AG10803 (cell line): ENCODE data around the gene TASOR.
"Not testable (repeated sequence)": the region's sequence is repeated elsewhere in the genome, so short reads cannot be mapped to it uniquely, and the experiment has no call there.

Source experiments
- DNase-seq: peaks from one replicate; pipeline ENCODE4 v3.0.0; 2010; ENCODE audit warnings: low read depth
- H3K4me3 ChIP-seq: 2 replicates; pipeline ENCODE4 v1.5.1; 2011; ENCODE audit warnings: mild to moderate bottlenecking, low read length, control low read depth
- TF ChIP-seq, protein P1 (sequence below): conservative IDR thresholded peaks from 2 replicates; pipeline ENCODE4 v1.5.1; 2011; ENCODE audit warnings: mild to moderate bottlenecking, low read length, control low read depth, inconsistent platforms

TASOR gene, protein sequence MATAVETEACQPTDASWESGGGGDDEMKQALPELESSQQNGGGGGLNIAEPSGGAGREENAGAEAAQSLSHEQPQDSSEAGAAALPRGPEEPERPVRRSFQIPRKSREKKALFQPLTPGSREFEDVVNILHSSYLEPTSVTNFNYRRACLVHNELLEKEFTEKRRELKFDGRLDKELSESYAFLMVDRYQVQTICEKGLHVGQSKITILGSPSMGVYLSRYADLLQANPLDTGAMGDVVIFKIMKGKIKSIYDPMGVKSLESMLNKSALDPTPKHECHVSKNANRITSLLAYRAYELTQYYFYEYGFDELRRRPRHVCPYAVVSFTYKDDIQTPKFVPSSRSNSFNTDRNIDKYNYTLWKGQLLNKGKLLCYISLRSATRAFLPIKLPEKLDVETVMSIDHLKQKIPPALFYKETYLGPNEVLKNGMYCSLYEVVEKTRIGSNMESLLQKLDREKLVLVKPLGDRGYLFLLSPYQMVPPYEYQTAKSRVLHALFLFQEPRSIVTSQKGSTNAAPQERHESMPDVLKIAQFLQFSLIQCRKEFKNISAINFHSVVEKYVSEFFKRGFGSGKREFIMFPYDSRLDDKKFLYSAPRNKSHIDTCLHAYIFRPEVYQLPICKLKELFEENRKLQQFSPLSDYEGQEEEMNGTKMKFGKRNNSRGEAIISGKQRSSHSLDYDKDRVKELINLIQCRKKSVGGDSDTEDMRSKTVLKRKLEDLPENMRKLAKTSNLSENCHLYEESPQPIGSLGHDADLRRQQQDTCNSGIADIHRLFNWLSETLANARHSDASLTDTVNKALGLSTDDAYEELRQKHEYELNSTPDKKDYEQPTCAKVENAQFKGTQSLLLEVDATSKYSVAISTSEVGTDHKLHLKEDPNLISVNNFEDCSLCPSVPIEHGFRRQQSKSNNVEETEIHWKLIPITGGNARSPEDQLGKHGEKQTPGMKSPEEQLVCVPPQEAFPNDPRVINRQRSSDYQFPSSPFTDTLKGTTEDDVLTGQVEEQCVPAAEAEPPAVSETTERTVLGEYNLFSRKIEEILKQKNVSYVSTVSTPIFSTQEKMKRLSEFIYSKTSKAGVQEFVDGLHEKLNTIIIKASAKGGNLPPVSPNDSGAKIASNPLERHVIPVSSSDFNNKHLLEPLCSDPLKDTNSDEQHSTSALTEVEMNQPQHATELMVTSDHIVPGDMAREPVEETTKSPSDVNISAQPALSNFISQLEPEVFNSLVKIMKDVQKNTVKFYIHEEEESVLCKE (N-terminal part only)

DNA sequence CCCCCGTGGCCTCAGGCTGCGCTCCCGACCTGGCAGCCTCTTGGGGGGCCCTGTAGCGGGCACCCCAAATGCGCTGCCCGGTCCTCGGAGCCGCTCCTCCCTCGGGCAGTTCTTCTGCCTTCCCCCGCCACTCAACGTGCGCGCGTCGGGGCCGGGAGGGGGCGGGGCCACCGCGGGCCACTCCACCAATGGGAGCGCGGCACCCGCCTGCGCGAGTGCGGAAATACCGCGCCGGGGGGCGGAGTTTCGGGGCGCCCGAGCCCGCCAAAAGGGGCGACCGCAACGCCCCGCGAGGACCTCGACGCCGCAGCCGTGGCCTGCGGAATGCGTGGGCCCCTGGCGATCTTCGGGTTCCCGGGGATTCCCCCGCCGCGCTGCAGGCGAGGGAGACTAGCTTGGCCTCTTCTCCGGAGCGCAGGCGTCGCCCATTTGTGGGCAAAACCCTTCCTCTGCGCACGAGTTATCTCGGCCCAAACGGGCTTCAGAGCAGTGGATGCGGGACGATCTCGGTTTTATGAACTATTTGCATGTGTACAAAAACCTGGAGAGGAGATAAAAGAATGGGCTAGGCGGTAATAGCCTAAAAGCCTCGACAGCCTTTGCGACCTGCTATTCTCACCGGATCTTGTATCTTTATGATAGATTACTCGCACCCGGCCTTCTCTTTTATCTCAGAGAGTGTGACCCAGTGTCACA, at the start of gene TASOR:
TSS of gene TASOR (minus strand) at position 144 of the 696 bp plus-strand sequence. CDS start 259 bp downstream, outside the sequence.
- TF ChIP-seq, protein P1, sequence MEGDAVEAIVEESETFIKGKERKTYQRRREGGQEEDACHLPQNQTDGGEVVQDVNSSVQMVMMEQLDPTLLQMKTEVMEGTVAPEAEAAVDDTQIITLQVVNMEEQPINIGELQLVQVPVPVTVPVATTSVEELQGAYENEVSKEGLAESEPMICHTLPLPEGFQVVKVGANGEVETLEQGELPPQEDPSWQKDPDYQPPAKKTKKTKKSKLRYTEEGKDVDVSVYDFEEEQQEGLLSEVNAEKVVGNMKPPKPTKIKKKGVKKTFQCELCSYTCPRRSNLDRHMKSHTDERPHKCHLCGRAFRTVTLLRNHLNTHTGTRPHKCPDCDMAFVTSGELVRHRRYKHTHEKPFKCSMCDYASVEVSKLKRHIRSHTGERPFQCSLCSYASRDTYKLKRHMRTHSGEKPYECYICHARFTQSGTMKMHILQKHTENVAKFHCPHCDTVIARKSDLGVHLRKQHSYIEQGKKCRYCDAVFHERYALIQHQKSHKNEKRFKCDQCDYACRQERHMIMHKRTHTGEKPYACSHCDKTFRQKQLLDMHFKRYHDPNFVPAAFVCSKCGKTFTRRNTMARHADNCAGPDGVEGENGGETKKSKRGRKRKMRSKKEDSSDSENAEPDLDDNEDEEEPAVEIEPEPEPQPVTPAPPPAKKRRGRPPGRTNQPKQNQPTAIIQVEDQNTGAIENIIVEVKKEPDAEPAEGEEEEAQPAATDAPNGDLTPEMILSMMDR, result no peak

DNA sequence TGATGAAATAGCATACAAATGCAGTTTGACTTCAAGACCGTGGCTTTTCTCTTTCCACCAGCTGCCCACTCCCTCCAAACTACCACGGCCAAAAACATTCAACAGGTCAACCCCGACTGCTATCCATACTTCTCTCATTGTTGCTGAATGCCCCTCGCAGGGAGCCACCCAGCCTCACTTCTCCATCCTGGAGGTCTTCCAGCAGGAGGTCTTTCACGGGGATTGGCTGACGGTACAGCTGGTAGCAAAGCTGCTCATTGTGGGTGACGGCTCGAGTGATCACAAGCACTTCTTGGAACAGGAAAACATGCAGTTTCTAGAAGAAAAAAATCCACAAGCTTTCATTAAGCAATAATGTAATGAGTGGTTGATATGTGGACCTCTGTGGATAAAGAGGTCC, 49.0 kb upstream of the TASOR start:
- H3K4me3 ChIP-seq, result no peak overlapping the region
- no peak for DNase-seq
- TF ChIP-seq, protein P1, result no peak

More for the DNA sequence above, at the start of gene TASOR:
- DNase-seq, result peak; percentile 77
- H3K4me3 ChIP-seq, result peak within 1 kb of the TSS; percentile 79

DNA sequence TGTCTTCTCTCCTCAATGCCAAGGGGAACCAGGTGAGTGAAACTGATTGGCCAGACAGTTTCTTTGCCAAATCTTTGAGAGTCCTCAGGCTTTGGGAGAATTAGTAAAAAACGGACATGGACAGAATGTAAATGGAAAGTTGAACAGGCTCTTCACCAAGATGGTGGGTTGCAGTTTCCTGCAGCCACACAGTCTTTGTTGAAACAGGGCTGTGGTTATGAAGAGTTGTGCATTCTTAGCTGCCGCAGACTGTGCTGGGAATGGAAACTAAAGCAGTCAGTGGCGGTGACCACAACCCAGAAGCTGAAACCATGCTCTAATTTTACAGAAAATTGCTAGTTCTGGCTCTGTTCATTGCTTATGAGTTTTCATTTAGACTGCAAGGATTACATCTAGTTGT, 42.1 kb upstream of the TASOR start:
- no peak for DNase-seq
- TF ChIP-seq, protein P1, result no peak
- H3K4me3 ChIP-seq, result no peak overlapping the region

DNA sequence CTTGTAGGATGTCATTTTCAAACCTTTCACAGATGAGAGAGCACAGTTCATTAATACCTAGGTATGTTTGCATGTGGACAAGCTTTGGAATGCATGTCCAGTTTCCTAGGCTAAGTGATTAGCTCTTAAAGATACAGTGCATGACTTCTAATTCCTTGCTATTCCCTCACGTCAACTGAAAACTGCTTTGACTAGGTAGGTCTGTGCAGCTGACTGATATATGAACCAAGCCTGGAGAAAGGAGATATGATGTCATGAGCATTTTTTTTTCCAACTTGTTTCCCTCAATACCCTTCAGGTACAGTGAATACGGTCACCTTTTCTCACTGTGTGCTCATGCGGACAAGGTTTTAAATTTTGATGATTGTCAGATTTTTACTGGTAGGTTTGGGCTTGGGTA, 41.6 kb upstream of the TASOR start:
- no peak for DNase-seq
- TF ChIP-seq, protein P1, result no peak
- no peak overlapping the region for H3K4me3 ChIP-seq

DNA sequence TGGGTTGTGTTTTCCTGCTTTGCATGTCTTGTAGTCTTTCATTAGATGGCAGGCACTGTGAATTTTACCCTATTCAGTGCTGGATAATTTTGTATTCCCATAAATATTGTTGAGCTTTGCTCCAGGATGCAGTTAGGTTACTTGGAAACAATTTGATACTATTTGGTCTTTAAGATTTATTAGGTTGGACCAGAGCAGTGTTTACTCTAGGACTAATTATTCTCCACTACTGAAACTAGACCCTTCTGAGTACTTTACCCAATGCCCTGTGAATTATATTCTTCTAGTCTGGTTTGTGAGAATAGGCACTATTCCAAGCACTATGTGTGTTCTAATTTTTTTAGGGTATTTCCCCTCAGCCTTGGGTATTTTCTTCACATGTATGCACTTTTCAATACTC, 37.8 kb upstream of the TASOR start:
- H3K4me3 ChIP-seq, result no peak overlapping the region
- TF ChIP-seq, protein P1, result no peak
- DNase-seq, result no peak

DNA sequence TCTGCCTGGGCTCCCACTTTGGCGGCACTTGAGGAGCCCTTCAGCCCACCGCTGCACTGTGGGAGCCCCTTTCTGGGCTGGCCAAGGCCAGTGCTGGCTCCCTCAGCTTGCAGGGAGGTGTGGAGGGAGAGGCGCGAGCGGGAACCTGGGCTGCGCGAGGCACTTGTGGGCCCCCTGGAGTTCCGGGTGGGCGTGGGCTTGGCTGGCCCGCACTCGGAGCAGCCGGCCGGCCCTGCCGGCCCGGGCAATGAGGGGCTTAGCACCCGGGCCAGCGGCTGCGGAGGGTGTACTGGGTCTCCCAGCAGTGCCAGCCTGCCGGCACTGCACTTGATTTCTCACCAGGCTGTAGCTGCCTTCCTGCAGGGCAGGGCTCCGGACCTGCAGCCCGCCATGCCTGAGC, 35.7 kb upstream of the TASOR start:
- not testable (repeated sequence) for DNase-seq, H3K4me3 ChIP-seq
